ENCODE measurements around the gene SRSF6.
"Not testable (repeated sequence)": the region's sequence is repeated elsewhere in the genome, so short reads cannot be mapped to it uniquely, and the experiment has no call there.

The SRSF6 gene

GRCh38 chr20:43490038-43490437 lies 32.3 kb downstream of the SRSF6 start:
- DNase-seq = no peak

GRCh38 chr20:43492101-43492500 lies 34.4 kb downstream of the SRSF6 start:
- DNase-seq = no peak

GRCh38 chr20:43495388-43495787 lies 37.7 kb downstream of the SRSF6 start:
- DNase-seq = no peak

GRCh38 chr20:43502021-43502420 lies 44.3 kb downstream of the SRSF6 start:
- DNase-seq = not testable (repeated sequence)

GRCh38 chr20:43506238-43506637 lies 48.5 kb downstream of the SRSF6 start:
- DNase-seq = no peak

- DNase-seq = peak; percentile 7 to 68 (median 66)
These were observed 49.7 kb downstream of the SRSF6 start, which contains the start of gene L3MBTL1 for GRCh38 chr20:43507150-43508080. L3MBTL1 (plus strand) TSS chr20:43507697; CDS start chr20:43513504, 5,807 bp downstream.

- no peak for DNase-seq
These were observed 50.4 kb downstream of the SRSF6 start for GRCh38 chr20:43508106-43508505.

GRCh38 chr20:43508604-43509040 lies 50.9 kb downstream of the SRSF6 start:
- no peak for DNase-seq

- DNase-seq = no peak
These were observed 54.2 kb downstream of the SRSF6 start for GRCh38 chr20:43511879-43512278.

- DNase-seq = no peak
These were observed 55.8 kb downstream of the SRSF6 start for GRCh38 chr20:43513372-43513930.

Data from NCI-H1417 (cell line).